DND-41 (cell line): ENCODE results near the gene ZBTB42.

Experiments used
- ATAC-seq: fragments of 200-7000 bp; cut with Tn5 transposase; 3 replicates; pipeline ENCODE4 v1.9.1; 2021; ENCODE audit warnings: low read depth; ENCODE audit not compliant: insufficient read depth
- DNase-seq: peaks from one replicate; pipeline ENCODE4 v3.0.0-alpha.2; 2020
- H2AFZ ChIP-seq: 2 replicates; pipeline ENCODE4 v1.6.0; 2012; ENCODE audit warnings: low read depth, low read length
- H3K27ac ChIP-seq: 2 replicates; pipeline ENCODE4 v1.5.1; 2012; ENCODE audit warnings: low read length, inconsistent platforms
- H3K27me3 ChIP-seq: fragments of 200-600 bp; sonication (generic); 2 replicates; pipeline ENCODE4 v1.6.0; 2012; ENCODE audit warnings: low read length, mild to moderate bottlenecking, inconsistent platforms; ENCODE audit not compliant: insufficient read depth, poor library complexity
- H3K36me3 ChIP-seq: 2 replicates; pipeline ENCODE4 v1.5.1; 2012; ENCODE audit warnings: low read length, inconsistent platforms; ENCODE audit not compliant: insufficient read depth
- H3K4me1 ChIP-seq: 2 replicates; pipeline ENCODE4 v1.5.1; 2012; ENCODE audit warnings: mild to moderate bottlenecking, low read length; ENCODE audit not compliant: insufficient read depth
- H3K4me2 ChIP-seq: 2 replicates; pipeline ENCODE4 v1.6.0; 2012; ENCODE audit warnings: mild to moderate bottlenecking, moderate library complexity, low read length, inconsistent platforms; ENCODE audit not compliant: insufficient read depth
- H3K4me3 ChIP-seq, 2 experiments: fragments of 200-600 bp in 1 of 2; shearing (Covaris generic) in 1 of 2; 2 replicates each; pipeline ENCODE4 v1.5.1; 2012 to 2016; ENCODE audit warnings: inconsistent platforms in 2 of 2, low read length in 2 of 2, mild to moderate bottlenecking in 2 of 2, low read depth in 1 of 2, moderate library complexity in 1 of 2
- H3K79me2 ChIP-seq: 2 replicates; pipeline ENCODE4 v1.6.0; 2012; ENCODE audit warnings: low read length, inconsistent platforms; ENCODE audit not compliant: insufficient read depth
- H3K9ac ChIP-seq: 2 replicates; pipeline ENCODE4 v1.6.0; 2012; ENCODE audit warnings: low read depth, mild to moderate bottlenecking, inconsistent platforms, low read length, moderate library complexity
- H3K9me3 ChIP-seq: 2 replicates; pipeline ENCODE4 v1.5.1; 2012; ENCODE audit warnings: low read length, moderate library complexity, mild to moderate bottlenecking, inconsistent platforms; ENCODE audit not compliant: insufficient read depth, severe bottlenecking
- H4K20me1 ChIP-seq: 2 replicates; pipeline ENCODE4 v1.6.0; 2012; ENCODE audit warnings: low read length; ENCODE audit not compliant: insufficient read depth
- EZH2 ChIP-seq: IDR thresholded peaks from 3 replicates; pipeline ENCODE4 v1.6.1; 2012; ENCODE audit warnings: borderline replicate concordance, low read depth, mild to moderate bottlenecking, moderate library complexity, low read length, inconsistent platforms; ENCODE audit not compliant: severe bottlenecking
- TF ChIP-seq, protein P1 (sequence below): IDR thresholded peaks from 2 replicates; pipeline ENCODE4 v1.5.1; 2012; ENCODE audit warnings: borderline replicate concordance, low read length, moderate library complexity, mild to moderate bottlenecking; ENCODE audit not compliant: poor library complexity, severe bottlenecking; ENCODE audit errors: extremely low read depth

The ZBTB42 gene

DNA sequence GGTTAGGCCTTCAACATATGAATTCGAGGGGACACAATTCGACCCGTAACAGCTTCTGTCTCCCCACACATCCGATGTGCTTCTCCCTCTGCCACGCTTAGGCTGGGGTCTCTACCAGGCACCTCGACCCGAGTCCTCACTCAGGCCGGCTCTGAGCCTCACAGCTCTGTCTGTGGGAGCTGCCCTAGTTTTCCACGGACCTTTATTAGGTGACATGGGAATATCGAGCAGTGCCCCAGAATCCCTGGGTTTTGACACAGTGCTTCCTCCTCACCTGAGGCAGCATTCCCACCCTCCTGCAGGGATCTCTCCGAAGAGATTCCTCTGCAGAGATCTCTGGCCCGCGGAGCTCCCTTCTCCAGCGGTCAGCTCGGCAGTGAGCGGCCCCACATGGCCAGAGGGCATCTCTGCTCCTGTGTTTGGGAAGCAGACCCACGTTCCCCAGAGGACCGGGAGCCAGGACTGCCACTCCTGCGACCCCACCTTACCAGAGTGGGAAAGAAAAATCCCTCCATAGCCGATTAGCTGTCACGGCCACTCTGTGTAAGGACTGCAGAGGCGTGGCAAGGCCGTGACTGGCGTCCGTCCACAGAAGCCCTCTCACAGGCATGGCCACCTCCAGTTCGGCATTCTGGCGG, 21.2 kb downstream of the ZBTB42 start:
- H4K20me1 ChIP-seq: no peaks in the 10 kb centered on the region
- no peak overlapping the region for H3K9ac ChIP-seq
- H3K79me2 ChIP-seq: peaks cover 5% of the 10 kb centered on the region
- H3K27ac ChIP-seq: no peak overlapping the region
- no peak for DNase-seq
- ATAC-seq: no peak
- H2AFZ ChIP-seq: no peak overlapping the region
- H3K36me3 ChIP-seq: peaks cover 8% of the 10 kb centered on the region; the same call in 1 of the 2 replicates
- no peaks in the 10 kb centered on the region for H3K27me3 ChIP-seq
- H3K9me3 ChIP-seq: peaks cover 2% of the 10 kb centered on the region
- H3K4me2 ChIP-seq: no peak overlapping the region
- no peak for TF ChIP-seq EZH2
- TF ChIP-seq, protein P1, sequence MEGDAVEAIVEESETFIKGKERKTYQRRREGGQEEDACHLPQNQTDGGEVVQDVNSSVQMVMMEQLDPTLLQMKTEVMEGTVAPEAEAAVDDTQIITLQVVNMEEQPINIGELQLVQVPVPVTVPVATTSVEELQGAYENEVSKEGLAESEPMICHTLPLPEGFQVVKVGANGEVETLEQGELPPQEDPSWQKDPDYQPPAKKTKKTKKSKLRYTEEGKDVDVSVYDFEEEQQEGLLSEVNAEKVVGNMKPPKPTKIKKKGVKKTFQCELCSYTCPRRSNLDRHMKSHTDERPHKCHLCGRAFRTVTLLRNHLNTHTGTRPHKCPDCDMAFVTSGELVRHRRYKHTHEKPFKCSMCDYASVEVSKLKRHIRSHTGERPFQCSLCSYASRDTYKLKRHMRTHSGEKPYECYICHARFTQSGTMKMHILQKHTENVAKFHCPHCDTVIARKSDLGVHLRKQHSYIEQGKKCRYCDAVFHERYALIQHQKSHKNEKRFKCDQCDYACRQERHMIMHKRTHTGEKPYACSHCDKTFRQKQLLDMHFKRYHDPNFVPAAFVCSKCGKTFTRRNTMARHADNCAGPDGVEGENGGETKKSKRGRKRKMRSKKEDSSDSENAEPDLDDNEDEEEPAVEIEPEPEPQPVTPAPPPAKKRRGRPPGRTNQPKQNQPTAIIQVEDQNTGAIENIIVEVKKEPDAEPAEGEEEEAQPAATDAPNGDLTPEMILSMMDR: no peak
- peaks cover 14% of the 10 kb centered on the region for H3K4me1 ChIP-seq
- H3K4me3 ChIP-seq: no peak overlapping the region

DNA sequence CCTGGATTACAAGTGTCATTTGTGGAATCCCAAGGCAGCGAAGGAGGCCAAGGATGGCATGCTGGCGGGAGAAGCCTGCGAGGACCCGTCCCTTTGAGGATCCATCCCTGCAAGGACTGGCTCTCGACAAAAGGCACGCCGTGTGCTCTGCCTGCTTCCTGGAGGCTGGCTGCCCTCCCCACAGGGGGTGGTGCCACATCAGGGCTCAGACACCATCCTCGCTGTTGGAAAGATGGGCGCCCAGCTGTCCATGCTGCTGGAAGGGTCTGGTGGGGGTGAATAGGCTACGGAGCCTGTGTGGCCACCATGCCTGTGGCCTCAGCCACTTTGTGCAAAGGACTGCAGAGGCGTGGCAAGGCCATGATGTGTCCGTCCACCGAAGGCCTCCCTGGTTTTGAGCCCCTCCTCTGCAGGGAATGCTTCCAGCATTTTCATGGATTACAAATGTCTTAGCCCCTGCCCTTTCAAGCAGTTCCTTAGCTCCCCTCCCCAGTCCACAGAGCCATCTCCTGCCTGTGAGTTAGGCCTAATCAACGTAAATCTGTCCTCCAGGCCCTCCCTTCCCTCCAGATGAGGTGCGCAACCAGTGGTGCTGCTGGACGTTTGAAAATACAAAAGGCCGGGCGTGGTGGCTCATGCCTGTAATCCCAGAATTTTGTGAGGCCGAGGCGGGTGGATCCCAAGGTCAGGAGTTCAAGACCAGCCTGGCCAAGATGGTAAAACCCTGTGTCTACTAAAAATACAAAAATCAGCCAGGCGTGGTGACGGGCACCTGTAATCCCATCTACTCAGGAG, 22.1 kb downstream of the ZBTB42 start:
- Histone ChIP-seq H3K36me3 (0 out of 2 replicates have a peak, but pooled peaks cover 4% of the 10 kb centered on the region), H2AFZ (no peak overlapping the region), H3K27ac (no peak overlapping the region), H3K9me3 (no peaks in the 10 kb centered on the region), H3K9ac (no peak overlapping the region), H4K20me1 (no peaks in the 10 kb centered on the region), H3K4me2 (no peak overlapping the region), H3K27me3 (no peaks in the 10 kb centered on the region), H3K79me2 (no peaks in the 10 kb centered on the region), H3K4me1 (peaks cover 8% of the 10 kb centered on the region), H3K4me3 (no peak overlapping the region)
- no peak for DNase-seq
- no peak for ATAC-seq
- TF ChIP-seq, protein P1: no peak
- TF ChIP-seq EZH2: no peak

GRCh38 chr14:104824353-104824997, 23.6 kb downstream of the ZBTB42 start:
- Histone ChIP-seq H3K4me3 (no peak overlapping the region), H3K36me3 (no peaks in the 10 kb centered on the region), H3K9ac (no peak overlapping the region), H3K27me3 (no peaks in the 10 kb centered on the region), H3K79me2 (no peaks in the 10 kb centered on the region), H3K27ac (no peak overlapping the region), H3K4me2 (no peak overlapping the region), H3K9me3 (no peaks in the 10 kb centered on the region), H3K4me1 (peaks cover 8% of the 10 kb centered on the region), H2AFZ (no peak overlapping the region), H4K20me1 (no peaks in the 10 kb centered on the region)
- no peak for TF ChIP-seq EZH2
- TF ChIP-seq, protein P1: no peak
- ATAC-seq (no peak), DNase-seq (no peak)
